ENCODE data around the gene MESD.

Gene MESD

DNA sequence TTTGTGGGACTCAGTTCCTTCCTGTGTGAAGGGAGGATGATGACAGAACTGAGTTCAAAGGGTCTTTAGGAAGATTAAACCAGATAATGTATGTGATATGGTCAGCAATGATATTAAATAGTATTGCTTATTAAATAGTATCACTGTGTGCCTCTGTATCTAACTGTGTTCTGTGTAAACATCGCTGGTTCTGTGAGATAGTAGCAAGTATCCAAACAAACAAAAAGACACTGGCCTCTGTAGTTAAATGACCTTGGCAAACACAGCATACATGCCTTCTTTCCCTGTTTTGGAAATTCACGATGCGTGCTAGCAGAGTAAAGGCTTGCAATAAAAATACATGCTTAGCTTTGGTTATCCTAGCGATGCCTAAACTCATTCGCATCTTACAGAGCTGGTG is 76.1 kb downstream of the MESD start:
- Mint-ChIP-seq H3K4me1 (ENCODE audit: low read depth) (peaks cover 3% of the 10 kb centered on the region), H3K9me3 (peaks cover 2% of the 10 kb centered on the region), H3K27me3 (no peaks in the 10 kb centered on the region), H3K36me3 (ENCODE audit: low read depth) (peaks cover 23% of the 10 kb centered on the region), H3K27ac (no peak overlapping the region), H3K4me3 (no peak overlapping the region)
- no peak for DNase-seq

DNA sequence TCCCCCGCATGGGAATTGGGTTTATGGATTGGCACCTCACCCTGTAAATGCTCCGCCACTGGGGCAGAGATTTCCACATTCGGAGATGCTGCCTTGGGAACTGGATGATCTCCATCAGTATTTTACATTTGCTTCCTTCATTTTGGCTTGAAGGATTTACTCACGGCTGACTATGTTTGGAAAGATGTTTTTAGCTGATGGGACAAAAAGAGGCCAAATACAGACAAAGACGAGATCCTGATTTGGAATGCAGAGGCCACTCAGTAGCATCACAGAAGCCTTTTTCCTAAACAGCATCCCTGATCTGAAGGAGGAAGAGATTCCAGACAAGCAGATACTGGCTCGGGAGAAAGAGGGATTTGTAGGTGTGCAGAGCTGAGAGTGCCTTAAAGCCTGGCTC is 76.9 kb downstream of the MESD start:
- H3K9me3 Mint-ChIP-seq: peaks cover 2% of the 10 kb centered on the region
- H3K27ac Mint-ChIP-seq: no peak overlapping the region
- DNase-seq: no peak

DNA sequence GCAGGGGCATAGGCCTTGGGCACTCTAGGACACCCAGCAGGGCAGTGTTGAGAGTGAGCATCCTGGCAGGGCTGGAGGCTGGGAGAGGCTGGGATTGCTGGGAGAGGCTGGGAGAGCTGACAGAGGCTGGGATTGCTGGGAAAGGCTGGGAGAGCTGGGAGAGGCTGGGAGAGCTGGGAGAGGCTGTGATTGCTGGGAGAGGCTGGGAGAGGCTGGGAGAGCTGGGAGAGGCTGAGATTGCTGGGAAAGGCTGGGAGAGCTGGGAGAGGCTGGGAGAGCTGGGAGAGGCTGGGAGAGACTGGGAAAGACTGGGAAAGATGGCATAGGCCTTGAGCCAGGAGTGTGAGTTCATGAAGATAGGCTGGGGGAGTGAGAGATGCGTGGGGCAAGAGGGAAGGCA is 77.8 kb downstream of the MESD start:
- Mint-ChIP-seq H3K27me3 (no peaks in the 10 kb centered on the region), H3K27ac (no peak overlapping the region), H3K36me3 (ENCODE audit: low read depth) (peaks cover 23% of the 10 kb centered on the region), H3K4me1 (ENCODE audit: low read depth) (no peaks in the 10 kb centered on the region), H3K9me3 (peaks cover 2% of the 10 kb centered on the region), H3K4me3 (no peak overlapping the region)
- no peak for DNase-seq

More for the DNA sequence above, 76.9 kb downstream of the MESD start:
- H3K4me1 Mint-ChIP-seq (ENCODE audit: low read depth): no peaks in the 10 kb centered on the region
- no peaks in the 10 kb centered on the region for H3K27me3 Mint-ChIP-seq
- peaks cover 23% of the 10 kb centered on the region for H3K36me3 Mint-ChIP-seq (ENCODE audit: low read depth)
- H3K4me3 Mint-ChIP-seq: no peak overlapping the region

DNA sequence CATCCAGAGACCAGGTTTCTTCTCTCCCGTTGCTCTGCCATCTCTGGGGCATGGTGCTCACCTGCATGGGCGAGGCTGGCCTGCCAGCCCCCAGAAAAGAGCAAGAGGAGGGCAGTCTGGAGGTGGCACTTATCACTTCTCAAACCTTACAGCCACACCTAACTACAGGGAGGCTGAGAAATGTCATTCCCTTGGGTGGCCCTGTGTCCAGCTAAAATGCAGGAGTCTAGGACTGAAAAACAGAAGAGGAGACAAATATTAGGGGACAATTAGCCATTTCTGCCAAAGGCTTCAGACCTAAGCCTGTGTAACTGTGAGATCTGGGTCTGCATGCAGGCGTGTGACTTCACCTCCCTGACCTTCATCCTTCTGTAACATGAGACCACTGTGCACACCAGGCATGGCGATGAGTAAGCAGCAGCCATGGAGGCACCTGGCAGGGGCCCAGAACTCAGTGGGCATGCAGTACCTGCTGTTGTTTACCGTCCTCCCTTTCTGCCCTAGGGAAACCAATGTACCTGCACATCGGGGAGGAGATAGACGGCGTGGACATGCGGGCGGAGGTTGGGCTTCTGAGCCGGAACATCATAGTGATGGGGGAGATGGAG is 83.4 kb downstream of the MESD start:
- Mint-ChIP-seq H3K4me1 (ENCODE audit: low read depth) (no peaks in the 10 kb centered on the region), H3K4me3 (no peak overlapping the region), H3K9me3 (peaks cover 2% of the 10 kb centered on the region), H3K27me3 (no peaks in the 10 kb centered on the region), H3K27ac (no peak overlapping the region), H3K36me3 (ENCODE audit: low read depth) (peaks cover 25% of the 10 kb centered on the region)
- DNase-seq: no peak

DNA sequence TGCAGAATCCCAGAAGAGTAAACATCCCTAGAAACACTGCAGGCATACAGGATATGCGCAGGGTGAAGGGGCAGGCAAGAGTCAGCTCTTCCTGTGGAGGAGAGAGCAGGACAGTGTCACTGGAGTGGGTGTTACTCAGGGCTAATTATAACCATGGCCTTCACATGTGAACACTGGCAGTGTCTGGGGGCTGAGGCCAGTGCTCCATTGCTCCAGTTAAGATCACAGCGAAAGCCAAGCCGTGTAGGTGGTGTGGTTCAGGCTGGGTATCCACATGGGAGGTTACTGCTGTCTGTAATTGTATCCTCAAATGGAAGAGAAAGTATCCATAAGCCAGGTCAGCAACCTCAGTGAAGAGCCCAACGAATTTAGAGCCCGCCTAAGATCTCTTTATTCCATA is 84.6 kb downstream of the MESD start:
- DNase-seq: no peak
- Mint-ChIP-seq H3K27ac (no peak overlapping the region), H3K27me3 (no peaks in the 10 kb centered on the region), H3K4me3 (no peak overlapping the region), H3K36me3 (ENCODE audit: low read depth) (peaks cover 15% of the 10 kb centered on the region), H3K4me1 (ENCODE audit: low read depth) (no peaks in the 10 kb centered on the region), H3K9me3 (peaks cover 2% of the 10 kb centered on the region)

DNA sequence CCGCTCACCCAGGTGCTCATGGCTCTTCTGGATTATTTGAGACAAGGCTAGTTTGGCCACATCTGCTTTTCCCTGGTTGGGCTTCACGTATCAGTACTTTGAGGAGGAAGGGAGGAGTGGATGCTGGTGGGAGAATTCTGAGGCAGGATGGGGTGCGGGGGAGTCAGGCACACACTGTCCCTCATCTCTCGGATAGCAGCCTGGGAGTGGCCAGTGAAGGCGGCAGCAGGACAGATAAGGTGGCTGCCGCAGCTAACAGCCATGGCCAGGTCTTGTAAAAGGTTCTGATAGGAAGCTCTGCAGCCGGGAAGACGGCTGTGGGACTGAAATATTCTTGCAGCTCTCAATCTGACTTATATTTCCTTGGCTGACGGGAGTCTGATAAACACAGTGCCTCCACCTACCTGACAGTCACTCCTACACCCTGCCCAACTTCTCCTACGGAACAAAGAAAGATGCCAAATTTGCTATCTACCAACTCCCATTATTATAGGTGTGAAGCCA is 87.3 kb downstream of the MESD start:
- no peak overlapping the region for H3K27ac Mint-ChIP-seq
- no peaks in the 10 kb centered on the region for H3K27me3 Mint-ChIP-seq
- H3K4me3 Mint-ChIP-seq: no peak overlapping the region
- DNase-seq: no peak
- H3K36me3 Mint-ChIP-seq (ENCODE audit: low read depth): peaks cover 2% of the 10 kb centered on the region
- H3K4me1 Mint-ChIP-seq (ENCODE audit: low read depth): no peaks in the 10 kb centered on the region
- H3K9me3 Mint-ChIP-seq: no peaks in the 10 kb centered on the region

DNA sequence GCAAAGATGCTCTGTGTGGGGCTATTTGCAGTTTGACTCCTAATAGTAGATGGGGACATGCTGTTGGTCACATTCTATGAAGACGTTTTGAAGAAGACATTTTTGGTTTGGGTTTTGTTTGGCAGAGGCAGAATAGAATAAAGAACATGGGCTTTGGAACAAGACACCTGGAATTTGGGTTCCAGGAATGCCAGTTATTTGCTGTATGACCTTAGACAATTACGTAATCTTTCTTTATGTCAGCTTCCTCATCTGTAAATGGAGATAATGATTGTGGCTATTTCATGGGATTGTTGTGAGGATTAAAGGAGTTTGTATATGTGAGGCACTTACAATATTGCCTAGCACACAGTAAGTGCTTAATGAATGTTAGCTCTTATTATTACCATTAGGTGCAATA is 91.6 kb downstream of the MESD start:
- Mint-ChIP-seq H3K4me3 (no peak overlapping the region), H3K27ac (no peak overlapping the region), H3K9me3 (peaks cover 3% of the 10 kb centered on the region), H3K27me3 (no peaks in the 10 kb centered on the region), H3K4me1 (ENCODE audit: low read depth) (no peaks in the 10 kb centered on the region), H3K36me3 (ENCODE audit: low read depth) (peaks cover 21% of the 10 kb centered on the region)
- no peak for DNase-seq
